Adrenal gland (tissue), 12 donors: ENCODE measurements around the gene DFFB. TPM values are rescaled to one million over a fixed set of nuclear protein-coding genes. Genes with fewer than 3 reads are reported as not detected.

Source experiments
- DNase-seq, 7 donors: peaks; one replicate each; pipeline ENCODE4 v3.0.0-alpha.2; 2019 to 2020
- H3K27ac ChIP-seq, 5 donors: fragments of 200-600 bp; sonication (generic) in 4 of 5; 1 replicate in 3 of 5; 2 replicates in 2 of 5; pipeline versions ENCODE4 v1.5.1 to v1.8.0; 2016 to 2020; ENCODE audit warnings: mild to moderate bottlenecking in 1 of 5
- H3K27me3 ChIP-seq: fragments of 200-600 bp; 2 replicates; pipeline ENCODE4 v1.8.0; 2021
- H3K36me3 ChIP-seq, 2 donors: fragments of 200-600 bp; replicated peaks in 1 of 2; 1 replicate in 1 of 2; 2 replicates in 1 of 2; pipeline versions ENCODE4 v1.5.1 to v1.8.0; 2018 to 2022
- H3K4me1 ChIP-seq, 2 donors: fragments of 200-600 bp; replicated peaks in 1 of 2; 1 replicate in 1 of 2; 2 replicates in 1 of 2; pipeline versions ENCODE4 v1.5.1 to v1.8.0; 2018 to 2021
- H3K4me3 ChIP-seq, 4 donors: fragments of 200-600 bp; sonication (generic) in 3 of 4; one replicate each; pipeline ENCODE4 v1.5.1; 2016 to 2018
- H3K9me3 ChIP-seq, 3 donors: fragments of 200-600 bp; sonication (generic) in 1 of 3; replicated peaks in 1 of 3; 1 replicate in 2 of 3; 2 replicates in 1 of 3; pipeline versions ENCODE4 v1.5.1 to v1.8.0; 2016 to 2021
- POLR2A ChIP-seq, 2 donors: fragments of 450-650 bp; IDR thresholded peaks; one replicate each; pipeline ENCODE4 v1.6.1; 2017; ENCODE audit warnings: antibody characterized with exemption in 2 of 2, mild to moderate bottlenecking in 2 of 2, moderate library complexity in 1 of 2
- WGBS, 4 donors: extraction: QIAGEN DNeasy Blood & Tissue Kit in 2 of 4; methylation state at CpG; one replicate each; pipeline versions ENCODE4 v1.1.5 to v1.1.7; 2013 to 2017; 5-methylcytosine and 5-hydroxymethylcytosine counted together
- intact Hi-C, 2 donors: fragments of 100-400 bp; cut with DNase I; formaldehyde crosslinking; loops; one replicate each; pipeline versions ENCODE4 v1.14.1 to v1.15.0; 2022 to 2023
- polyA plus RNA-seq, 3 donors: library from polyadenylated mRNA; stranded (reverse); fragments of 200-250 nt in 2 of 3; fragments of 350-450 nt in 1 of 3; fragmentation: Illumina TruSeq in 1 of 3; extraction: RNeasy Lipid Tissue Mini Kit (QIAGEN cat#74804) in 1 of 3; gene quantifications; one replicate each; pipeline ENCODE4 v1.2.3, GENCODE V29; 2013 to 2014
- total RNA-seq, 9 donors: library from RNA; depleted of rRNA in 4 of 9; stranded (reverse); fragments of >200 nt in 4 of 9; fragments of 120-200 nt in 1 of 9; fragmentation: NEBNext Ultra II Directional in 1 of 9; extraction: Animal tissue kit (Norgen Biotek cat#: 25700) in 1 of 9; gene quantifications; one replicate each; pipeline versions ENCODE4 v1.1.0 to v1.2.4, GENCODE V29; 2013 to 2023
- TF ChIP-seq, protein P1 (sequence below), 6 experiments: fragments of 450-650 bp in 4 of 6; fragments of 200-600 bp in 2 of 6; sonication (generic) in 1 of 6; IDR thresholded peaks; 1 replicate in 5 of 6; 2 replicates in 1 of 6; pipeline versions ENCODE4 v1.5.1 to v1.8.0; 2016 to 2021; ENCODE audit warnings: antibody characterized with exemption in 6 of 6, mild to moderate bottlenecking in 2 of 6, moderate library complexity in 1 of 6
- donor health status: healthy with polysubstance abuse.
- donor health status: Bipolar disorder and iron deficiency.
- donor health status: DM: yes; HTN: yes; CAD: no.
- donor health status: DM: no; HTN: no; CAD: no.
- donor health status: DM: no; HTN: no; CAD: no.
- donor health status: DM: yes; HTN: yes; CAD: no.

DFFB gene
- total and polyA plus RNA-seq, 12 donors: 1.8 to 13.4 (median 5.2) TPM

DNA sequence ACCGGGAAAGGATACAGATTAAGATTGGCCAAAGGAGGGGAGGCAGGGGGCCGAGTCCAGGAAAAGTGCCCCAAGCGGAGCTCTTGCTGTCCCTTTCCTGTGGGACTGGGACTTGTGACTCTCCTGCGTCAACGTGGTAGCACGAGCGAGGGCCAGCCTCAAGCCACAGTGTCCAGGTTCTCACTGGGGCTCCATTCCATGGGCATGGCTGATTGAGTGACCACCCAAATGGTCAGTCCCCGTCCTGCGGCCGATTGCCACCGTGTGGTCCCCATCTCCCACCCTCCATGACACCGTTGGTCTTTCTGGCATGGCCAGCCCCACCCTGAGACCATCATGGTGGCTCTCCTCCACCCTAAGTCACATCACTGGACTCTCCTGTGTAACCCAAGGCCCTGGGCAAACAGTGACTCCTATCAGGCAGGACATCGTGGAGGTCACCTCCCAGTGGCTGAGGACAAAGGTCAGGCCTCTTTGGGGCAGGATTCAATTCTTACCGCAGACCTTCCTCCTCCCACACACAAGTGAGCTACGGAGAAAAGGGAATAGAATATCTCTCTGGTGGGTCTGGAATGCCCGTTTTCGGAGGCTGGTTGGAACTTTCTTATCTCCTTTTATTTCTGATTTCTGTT lies 51.7 kb downstream of the DFFB start:
- WGBS, 4 donors: 74 to 85% (median 78%) methylated on average over 9 to 17 of the region's 17 CpGs
- Histone ChIP-seq H3K4me3 (no peak overlapping the region), H3K4me1 (no peaks in the 10 kb centered on the region), H3K36me3 (no peaks in the 10 kb centered on the region), H3K27ac (no peak overlapping the region), H3K27me3 (peaks cover 4% of the 10 kb centered on the region), H3K9me3 (no peaks in the 10 kb centered on the region)
- no peak for TF ChIP-seq POLR2A (IDR thresholded peaks at IDR 0.05)
- TF ChIP-seq, protein P1, sequence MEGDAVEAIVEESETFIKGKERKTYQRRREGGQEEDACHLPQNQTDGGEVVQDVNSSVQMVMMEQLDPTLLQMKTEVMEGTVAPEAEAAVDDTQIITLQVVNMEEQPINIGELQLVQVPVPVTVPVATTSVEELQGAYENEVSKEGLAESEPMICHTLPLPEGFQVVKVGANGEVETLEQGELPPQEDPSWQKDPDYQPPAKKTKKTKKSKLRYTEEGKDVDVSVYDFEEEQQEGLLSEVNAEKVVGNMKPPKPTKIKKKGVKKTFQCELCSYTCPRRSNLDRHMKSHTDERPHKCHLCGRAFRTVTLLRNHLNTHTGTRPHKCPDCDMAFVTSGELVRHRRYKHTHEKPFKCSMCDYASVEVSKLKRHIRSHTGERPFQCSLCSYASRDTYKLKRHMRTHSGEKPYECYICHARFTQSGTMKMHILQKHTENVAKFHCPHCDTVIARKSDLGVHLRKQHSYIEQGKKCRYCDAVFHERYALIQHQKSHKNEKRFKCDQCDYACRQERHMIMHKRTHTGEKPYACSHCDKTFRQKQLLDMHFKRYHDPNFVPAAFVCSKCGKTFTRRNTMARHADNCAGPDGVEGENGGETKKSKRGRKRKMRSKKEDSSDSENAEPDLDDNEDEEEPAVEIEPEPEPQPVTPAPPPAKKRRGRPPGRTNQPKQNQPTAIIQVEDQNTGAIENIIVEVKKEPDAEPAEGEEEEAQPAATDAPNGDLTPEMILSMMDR (IDR thresholded peaks at IDR 0.05): no peak
- DNase-seq: no peak
- intact Hi-C loops: no loop called here

DNA sequence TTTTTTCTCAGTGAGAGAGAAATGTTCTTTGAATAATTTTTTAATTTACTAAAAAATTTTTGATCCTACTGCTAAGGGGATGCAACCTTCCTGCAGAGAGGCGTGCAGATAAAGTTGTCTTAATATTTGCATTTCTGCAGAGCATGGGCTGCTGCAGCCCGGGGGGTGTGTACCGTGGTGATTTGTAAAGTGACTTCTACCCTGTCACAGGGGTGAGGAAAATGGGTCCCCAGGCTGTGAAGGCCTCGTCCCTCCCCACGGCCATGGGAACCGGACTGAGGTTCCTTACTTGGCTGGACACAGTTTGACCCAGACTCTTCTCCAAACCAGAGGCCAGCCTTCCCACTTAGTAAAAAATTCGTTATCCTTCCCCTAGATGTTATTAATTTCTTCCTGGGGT lies 52.3 kb downstream of the DFFB start:
- H3K9me3 ChIP-seq: no peaks in the 10 kb centered on the region
- H3K27me3 ChIP-seq: peaks cover 4% of the 10 kb centered on the region
- peak in 1 of 7 donors; percentile 5 for DNase-seq
- TF ChIP-seq, protein P1 (IDR thresholded peaks at IDR 0.05): no peak
- TF ChIP-seq POLR2A (IDR thresholded peaks at IDR 0.05): no peak
- WGBS, 4 donors: 60 to 75% (median 69%) methylated on average over 7 of the region's 7 CpGs
- H3K27ac ChIP-seq: no peak overlapping the region
- intact Hi-C loops: no loop called here
- no peaks in the 10 kb centered on the region for H3K36me3 ChIP-seq
- no peaks in the 10 kb centered on the region for H3K4me1 ChIP-seq
- no peak overlapping the region for H3K4me3 ChIP-seq

DNA sequence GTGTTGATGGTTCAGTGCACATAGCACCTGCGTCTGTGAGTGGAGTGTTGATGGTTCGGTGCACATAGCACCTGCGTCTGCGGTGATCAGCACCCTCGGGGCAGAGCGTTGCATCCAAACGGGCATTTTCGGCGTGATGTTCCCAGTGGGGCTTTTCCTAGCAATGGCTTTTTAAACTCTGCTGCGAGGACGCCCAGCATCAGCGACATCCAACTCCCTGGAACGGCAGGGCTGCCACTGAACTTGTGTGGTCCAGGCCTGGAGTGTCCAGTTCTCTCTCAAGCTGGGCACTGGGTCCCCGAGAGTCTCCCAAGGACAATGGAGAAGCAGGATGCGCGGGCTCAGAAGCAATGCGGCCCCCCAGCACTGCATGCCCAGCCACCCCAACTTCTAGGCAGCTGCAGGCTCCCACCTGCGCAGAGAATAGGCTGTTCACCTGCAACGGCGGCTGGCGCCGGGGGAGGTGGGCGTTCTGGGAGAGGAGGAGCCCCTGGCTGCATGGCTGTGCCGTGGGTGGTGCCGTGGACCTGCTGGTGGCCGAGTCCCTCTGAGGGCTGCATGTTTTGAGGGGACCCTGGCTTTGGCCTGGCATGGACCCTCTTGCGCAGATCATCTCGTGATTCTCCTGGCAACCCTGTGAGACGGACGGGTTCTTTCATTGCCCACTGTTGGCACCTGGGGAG lies 52.9 kb downstream of the DFFB start:
- H3K27me3 ChIP-seq: peaks cover 4% of the 10 kb centered on the region
- DNase-seq: no peak
- H3K4me1 ChIP-seq: no peaks in the 10 kb centered on the region
- H3K36me3 ChIP-seq: no peaks in the 10 kb centered on the region
- intact Hi-C loops: no loop called here
- H3K9me3 ChIP-seq: no peaks in the 10 kb centered on the region
- no peak for TF ChIP-seq POLR2A (IDR thresholded peaks at IDR 0.05)
- TF ChIP-seq, protein P1 (IDR thresholded peaks at IDR 0.05): no peak
- 75 to 84% (median 79%) methylated on average over 13 to 30 of the region's 30 CpGs for WGBS, 4 donors
- H3K27ac ChIP-seq: no peak overlapping the region
- H3K4me3 ChIP-seq: no peak overlapping the region

DNA sequence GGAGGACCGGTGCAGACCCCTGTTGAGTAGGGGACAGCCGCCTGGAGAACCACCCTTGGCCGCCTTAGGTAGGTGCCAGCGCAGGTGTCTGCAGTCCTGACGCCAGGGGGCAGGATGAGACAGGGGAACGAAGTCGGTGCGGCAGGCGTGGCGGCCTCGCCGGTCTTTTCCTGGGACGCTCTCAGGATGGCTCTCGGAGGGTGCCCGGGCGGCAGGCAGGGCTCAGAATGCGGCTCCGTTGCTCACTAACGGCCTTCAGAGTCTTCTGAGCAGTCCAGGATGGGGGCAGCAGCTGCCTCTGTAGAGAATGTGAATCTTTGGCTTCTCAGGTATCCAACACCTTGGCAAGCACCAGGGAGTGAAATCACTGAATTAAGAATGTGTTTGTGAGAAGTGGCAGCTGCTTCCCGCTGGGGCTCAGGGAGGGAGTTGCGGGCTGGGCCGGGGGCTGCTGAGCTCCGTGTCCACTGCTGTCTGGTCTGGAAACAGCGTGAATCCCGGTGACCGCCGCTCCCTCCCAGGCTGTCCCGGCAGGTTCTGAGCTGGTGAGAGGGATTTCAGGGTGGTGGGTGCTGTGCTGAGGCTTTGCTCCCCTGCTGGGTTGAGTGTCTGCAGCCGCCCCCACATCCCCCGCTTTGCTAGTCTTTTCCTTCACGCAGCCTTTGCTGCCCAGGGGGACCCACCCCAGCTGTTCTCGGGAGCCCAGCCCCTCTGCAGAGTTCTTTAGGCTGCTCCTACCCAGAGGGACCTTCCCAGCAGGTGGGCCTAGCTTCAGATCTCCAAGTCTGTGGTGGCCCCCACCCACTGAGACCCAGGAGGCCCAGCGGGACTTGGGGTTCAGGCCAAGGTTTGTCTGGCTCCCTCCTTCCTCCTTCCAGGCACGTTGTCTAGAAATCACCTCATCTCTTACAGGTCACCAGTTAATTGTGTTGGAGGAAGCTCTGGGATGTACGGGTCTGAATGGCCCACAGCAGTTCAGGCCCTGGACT lies 53.9 kb downstream of the DFFB start:
- DNase-seq: peak; percentile 57 to 78 (median 72)
- WGBS, 4 donors: 21 to 36% (median 27%) methylated on average over 16 to 35 of the region's 35 CpGs

More for the DNA sequence above, 53.9 kb downstream of the DFFB start:
- TF ChIP-seq POLR2A (IDR thresholded peaks at IDR 0.05): no peak
- TF ChIP-seq, protein P1 (IDR thresholded peaks at IDR 0.05): peak; percentile 50 to 79 (median 63)
- no peaks in the 10 kb centered on the region for H3K36me3 ChIP-seq
- intact Hi-C loops: no loop called here
- H3K27me3 ChIP-seq: peaks cover 4% of the 10 kb centered on the region
- no peak overlapping the region for H3K4me3 ChIP-seq
- H3K4me1 ChIP-seq: no peaks in the 10 kb centered on the region
- no peak overlapping the region for H3K27ac ChIP-seq
- H3K9me3 ChIP-seq: no peaks in the 10 kb centered on the region
